Activated T-cell treated with anti-CD3 and anti-CD28 coated beads, Interleukin-2, amount 50 U/mL, for 1 hour (primary cell): ENCODE results near the gene ADGRF3.
"Not testable (repeated sequence)": the region's sequence is repeated elsewhere in the genome, so short reads cannot be mapped to it uniquely, and the experiment has no call there.

Experiments
- DNase-seq: peaks from one replicate; pipeline ENCODE4 v3.0.0-alpha.2; 2020

Gene ADGRF3, protein sequence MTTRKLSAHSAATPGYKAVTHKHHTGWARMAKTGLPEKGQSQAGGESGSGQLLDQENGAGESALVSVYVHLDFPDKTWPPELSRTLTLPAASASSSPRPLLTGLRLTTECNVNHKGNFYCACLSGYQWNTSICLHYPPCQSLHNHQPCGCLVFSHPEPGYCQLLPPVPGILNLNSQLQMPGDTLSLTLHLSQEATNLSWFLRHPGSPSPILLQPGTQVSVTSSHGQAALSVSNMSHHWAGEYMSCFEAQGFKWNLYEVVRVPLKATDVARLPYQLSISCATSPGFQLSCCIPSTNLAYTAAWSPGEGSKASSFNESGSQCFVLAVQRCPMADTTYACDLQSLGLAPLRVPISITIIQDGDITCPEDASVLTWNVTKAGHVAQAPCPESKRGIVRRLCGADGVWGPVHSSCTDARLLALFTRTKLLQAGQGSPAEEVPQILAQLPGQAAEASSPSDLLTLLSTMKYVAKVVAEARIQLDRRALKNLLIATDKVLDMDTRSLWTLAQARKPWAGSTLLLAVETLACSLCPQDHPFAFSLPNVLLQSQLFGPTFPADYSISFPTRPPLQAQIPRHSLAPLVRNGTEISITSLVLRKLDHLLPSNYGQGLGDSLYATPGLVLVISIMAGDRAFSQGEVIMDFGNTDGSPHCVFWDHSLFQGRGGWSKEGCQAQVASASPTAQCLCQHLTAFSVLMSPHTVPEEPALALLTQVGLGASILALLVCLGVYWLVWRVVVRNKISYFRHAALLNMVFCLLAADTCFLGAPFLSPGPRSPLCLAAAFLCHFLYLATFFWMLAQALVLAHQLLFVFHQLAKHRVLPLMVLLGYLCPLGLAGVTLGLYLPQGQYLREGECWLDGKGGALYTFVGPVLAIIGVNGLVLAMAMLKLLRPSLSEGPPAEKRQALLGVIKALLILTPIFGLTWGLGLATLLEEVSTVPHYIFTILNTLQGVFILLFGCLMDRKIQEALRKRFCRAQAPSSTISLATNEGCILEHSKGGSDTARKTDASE

GRCh38 chr2:26346454-26347053 lies at the start of gene ADGRF3:
TSS of gene ADGRF3 (minus strand) at chr2:26346789. CDS start at chr2:26346234, 555 bp downstream.
- DNase-seq = peak; percentile 68

GRCh38 chr2:26395394-26395793 lies 48.8 kb upstream of the ADGRF3 start:
- DNase-seq = no peak

- DNase-seq = no peak
Observed at GRCh38 chr2:26394694-26395093, 48.1 kb upstream of the ADGRF3 start.

DNA sequence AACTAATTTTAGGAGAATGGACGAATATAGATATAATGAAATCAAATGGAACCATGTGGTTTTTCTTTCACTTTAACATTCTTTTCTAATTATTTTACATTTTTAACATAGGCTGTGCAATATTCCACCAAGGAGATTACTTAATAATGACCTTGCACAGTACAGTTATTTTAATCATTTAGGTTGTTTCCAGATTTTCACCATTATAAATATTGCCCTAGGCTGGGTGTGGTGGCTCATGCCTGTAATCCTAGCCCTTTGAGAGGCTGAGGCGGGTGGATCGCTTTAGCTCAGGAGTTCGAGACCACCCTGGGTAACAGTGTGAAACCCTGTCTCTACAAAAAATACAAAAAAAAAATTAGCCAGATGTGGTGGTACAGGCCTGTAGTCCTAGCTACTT lies 40.6 kb upstream of the ADGRF3 start:
- DNase-seq = no peak

DNA sequence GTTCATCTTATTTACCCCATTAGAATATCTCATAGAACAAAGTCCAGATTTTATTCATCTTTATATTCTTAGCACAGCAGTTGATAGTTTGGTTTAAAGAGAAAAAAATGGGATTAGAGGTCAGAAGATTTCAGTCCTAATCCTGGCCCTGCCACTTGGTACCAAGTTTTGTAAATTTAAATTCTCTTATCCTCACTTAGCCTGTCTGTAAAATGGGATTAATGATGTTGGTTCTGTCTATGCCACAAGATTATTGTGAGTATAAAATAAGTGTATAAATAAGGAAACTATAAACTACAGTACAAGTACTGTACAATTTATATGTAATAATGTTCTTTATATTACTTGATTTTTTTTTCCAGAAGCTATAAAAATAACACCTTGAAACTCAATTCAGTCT lies 38.0 kb upstream of the ADGRF3 start:
- DNase-seq = no peak

DNA sequence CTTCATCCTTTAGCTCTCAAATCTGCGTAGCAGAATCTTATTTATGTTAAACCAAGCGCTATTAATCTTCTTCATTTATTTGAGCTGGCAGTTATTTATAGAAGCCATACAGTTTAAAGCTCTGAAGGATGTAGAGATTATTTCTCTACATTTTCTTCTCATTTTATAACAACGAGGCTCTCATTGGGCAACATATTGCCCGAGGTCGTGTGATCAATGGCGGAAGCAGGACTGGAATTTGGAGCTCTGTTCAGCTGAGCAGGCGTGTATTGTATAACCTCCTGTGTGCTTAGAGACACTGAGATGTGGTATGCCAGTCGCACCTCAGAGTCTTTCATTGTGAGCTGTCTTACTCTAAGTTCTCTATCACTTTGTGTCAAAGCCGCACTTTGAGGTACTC lies 37.6 kb upstream of the ADGRF3 start:
- no peak for DNase-seq

- DNase-seq = no peak
Observed at GRCh38 chr2:26382564-26382963, 36.0 kb upstream of the ADGRF3 start.

- no peak for DNase-seq
Observed at GRCh38 chr2:26380281-26380680, 33.7 kb upstream of the ADGRF3 start.

GRCh38 chr2:26376799-26377198 lies 30.2 kb upstream of the ADGRF3 start:
- no peak for DNase-seq

DNA sequence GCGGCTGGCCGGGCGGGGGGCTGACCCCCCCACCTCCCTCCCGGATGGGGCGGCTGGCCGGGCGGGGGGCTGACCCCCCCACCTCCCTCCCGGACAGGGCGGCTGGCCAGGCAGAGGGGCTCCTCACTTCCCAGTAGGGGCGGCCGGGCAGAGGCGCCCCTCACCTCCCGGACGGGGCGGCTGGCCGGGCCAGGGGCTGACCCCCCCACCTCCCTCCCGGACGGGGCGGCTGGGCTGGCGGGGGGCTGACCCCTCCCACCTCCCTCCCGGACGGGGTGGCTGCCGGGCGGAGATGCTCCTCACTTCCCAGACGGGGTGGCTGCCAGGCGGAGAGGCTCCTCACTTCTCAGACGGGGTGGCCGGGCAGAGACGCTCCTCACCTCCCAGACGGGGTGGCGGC lies 24.3 kb upstream of the ADGRF3 start:
- DNase-seq = not testable (repeated sequence)

GRCh38 chr2:26369664-26370063 lies 23.1 kb upstream of the ADGRF3 start:
- not testable (repeated sequence) for DNase-seq

DNA sequence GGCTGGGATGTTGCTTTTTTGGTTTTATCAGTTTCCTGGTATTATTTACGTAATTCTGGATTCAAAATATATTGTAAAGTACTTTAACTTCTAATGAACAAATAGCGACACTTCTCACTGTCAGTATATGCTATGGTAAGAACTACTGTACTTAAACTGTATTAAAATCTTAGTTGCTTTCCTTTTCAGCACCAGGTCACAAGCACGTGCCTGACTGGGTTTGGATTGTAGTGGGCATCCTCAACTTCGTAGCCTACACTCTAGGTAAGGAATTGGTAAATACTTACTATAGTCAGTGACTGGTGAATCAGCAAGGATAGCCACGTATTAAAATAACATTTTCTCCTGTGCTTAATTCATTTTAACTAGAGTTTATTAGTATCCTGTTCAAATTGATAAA lies 20.4 kb upstream of the ADGRF3 start:
- no peak for DNase-seq

- no peak for DNase-seq
Observed at GRCh38 chr2:26364669-26365068, 18.1 kb upstream of the ADGRF3 start.

DNA sequence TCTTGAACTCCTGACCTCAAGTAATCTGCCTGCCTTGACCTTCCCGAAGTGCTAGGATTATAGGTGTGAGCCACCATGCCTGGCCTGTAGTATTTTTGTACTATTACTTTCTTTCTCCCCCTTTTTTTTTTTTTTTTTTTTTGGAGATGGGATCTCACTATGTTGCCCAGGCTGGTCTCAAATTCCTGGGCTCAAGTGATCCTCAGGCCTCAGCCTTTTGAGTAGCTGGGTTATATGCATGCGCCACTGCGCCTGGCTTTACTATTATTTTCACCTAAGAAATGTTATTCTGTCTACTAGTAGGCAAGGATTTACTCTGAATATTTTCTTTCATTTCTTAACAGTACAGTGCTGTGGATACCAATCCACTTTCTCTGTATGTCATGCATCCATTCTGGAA lies 17.4 kb upstream of the ADGRF3 start:
- DNase-seq = no peak

DNA sequence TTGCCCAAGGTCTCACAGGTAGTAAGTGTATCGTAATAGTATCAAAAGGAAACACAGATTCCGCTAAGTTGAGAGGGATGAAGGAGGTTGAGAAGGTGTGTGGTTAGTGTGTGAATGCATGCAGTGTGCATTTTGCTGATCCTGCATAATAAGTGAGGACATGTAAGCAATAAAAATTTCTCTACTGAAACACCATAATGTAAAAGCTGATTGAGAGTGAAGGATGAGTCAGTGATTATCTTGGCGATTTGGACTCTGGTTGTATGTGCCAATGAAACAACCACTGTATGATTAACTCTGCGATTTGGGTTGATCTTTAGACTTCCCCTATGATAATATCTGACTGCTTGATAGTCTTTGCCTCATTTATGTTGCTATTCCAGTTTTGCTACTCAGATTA lies 16.7 kb upstream of the ADGRF3 start:
- no peak for DNase-seq

DNA sequence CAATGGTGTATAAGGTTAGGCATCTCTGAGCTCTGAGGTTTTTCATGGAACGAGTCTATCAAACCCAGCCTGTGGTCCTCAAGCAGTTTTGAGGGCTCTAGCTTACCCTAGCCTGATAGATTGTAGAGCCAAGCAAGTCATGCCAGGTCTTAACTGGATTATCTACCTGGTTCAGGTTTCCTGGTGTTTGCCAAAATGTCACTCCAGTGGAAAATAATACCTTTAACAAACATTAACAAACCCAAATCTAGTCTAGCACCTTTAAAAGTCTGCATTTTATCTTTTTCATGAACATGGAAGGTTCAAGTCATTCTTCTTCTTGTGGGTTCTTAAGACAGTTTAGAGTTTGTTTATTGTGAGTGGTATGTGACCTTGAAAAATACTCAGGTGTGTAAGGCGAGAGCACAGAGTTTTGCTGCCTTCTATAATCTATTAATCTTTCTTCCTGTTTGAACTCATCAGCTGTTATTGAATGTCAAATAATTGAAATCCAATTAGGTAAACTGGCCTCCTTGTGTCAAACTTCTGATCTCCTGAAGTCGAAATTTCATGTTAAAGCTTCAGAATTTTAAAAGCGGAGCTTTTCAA lies 13.4 kb upstream of the ADGRF3 start:
- DNase-seq = no peak

DNA sequence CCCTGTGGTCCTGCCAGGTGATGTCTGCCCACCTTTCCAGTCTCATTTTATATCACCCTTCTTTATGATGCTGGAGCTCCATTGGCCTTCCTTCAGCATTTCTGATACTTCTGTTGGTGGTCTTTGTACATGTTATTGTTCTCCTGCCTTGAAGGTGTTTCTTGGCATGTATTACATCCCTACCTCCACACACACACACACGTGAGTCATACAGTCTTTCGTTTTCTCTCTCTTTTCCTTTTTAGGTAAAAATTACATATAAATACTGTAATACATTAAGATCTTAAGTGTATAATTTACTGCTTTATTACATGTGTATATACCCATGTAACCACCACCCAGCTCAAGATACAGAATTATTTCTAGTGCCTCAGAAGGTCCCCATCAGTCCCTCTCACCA lies 10.2 kb upstream of the ADGRF3 start:
- DNase-seq = no peak

GRCh38 chr2:26356111-26356510 lies 9.5 kb upstream of the ADGRF3 start:
- no peak for DNase-seq

GRCh38 chr2:26355038-26355995 lies 8.7 kb upstream of the ADGRF3 start:
- no peak for DNase-seq

DNA sequence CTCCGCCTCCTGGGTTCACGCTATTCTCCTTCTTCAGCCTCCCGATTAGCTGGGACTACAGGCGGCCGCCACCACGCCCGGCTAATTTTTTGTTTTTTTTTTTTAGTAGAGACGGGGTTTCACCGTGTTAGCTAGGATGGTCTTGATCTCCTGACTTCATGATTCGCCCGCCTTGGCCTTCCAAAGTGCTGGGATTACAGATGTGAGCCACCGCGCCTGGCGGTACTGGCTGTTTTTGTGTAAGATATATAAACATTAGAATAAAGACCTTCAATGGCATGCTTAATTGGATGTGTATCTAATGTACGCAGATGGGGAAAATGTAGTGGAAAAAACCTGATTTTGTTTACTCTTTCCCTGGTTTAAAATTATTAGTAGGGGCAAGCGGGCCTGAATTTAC lies 7.9 kb upstream of the ADGRF3 start:
- DNase-seq = not testable (repeated sequence)

DNA sequence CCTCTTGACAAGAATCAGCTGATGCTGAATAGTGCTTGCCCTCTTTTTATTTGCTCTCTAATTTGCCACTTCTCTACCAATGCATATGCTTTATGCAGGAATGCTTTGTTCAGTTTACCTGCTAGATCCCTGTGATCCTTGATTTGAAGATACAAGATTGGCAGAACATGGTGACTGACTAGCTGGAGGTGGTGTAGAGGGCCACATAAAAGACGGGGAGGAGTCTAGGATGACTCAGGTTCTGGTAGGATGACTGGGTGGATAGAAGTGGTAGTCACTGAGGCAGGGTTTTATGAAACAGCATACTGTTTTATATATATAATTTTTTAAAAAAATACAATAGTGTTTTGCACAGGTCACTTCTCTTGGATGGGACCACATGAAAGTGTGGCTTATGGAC lies 6.3 kb upstream of the ADGRF3 start:
- no peak for DNase-seq
